H1 (cell line): ENCODE data around the gene ZBTB40.

ENCODE experiments used
- CBX5 ChIP-seq: fragments of 300-800, 300-1000 bp; sonication (generic); IDR thresholded peaks from 2 replicates; pipeline ENCODE4 v1.7.1; 2016; ENCODE audit warnings: antibody characterized with exemption, low read length, low read depth
- CHD1 ChIP-seq: IDR thresholded peaks from 2 replicates; pipeline ENCODE4 v1.6.1; 2012; ENCODE audit warnings: low read depth, low read length, improper control_type of control experiment
- JUN ChIP-seq: IDR thresholded peaks from 2 replicates; pipeline ENCODE4 v1.6.1; 2011; ENCODE audit warnings: low read depth, mild to moderate bottlenecking, improper control_type of control experiment, low read length
- POLR2A ChIP-seq, 2 experiments: IDR thresholded peaks; 1 replicate in 1 of 2; 2 replicates in 1 of 2; pipeline ENCODE4 v1.6.1; 2011; ENCODE audit warnings: low read depth in 2 of 2, low read length in 2 of 2, mild to moderate bottlenecking in 2 of 2; ENCODE audit errors: control extremely low read depth in 1 of 2
- POLR2AphosphoS5 ChIP-seq: IDR thresholded peaks from 2 replicates; pipeline ENCODE4 v1.6.1; 2011; ENCODE audit warnings: low read depth, low read length
- RAD21 ChIP-seq, 2 experiments: IDR thresholded peaks in 1 of 2; conservative IDR thresholded peaks in 1 of 2; 2 replicates each; pipeline ENCODE4 v1.6.1; 2011; ENCODE audit warnings: low read depth in 2 of 2, low read length in 2 of 2, improper control_type of control experiment in 1 of 2, inconsistent platforms in 1 of 2, mild to moderate bottlenecking in 1 of 2, moderate library complexity in 1 of 2
- RNF2 ChIP-seq: fragments of 200-900, 300-1000 bp; sonication (generic); IDR thresholded peaks from 2 replicates; pipeline ENCODE4 v1.7.1; 2016; ENCODE audit warnings: borderline replicate concordance, low read depth, mild to moderate bottlenecking, antibody characterized with exemption, low read length; ENCODE audit not compliant: poor library complexity, severe bottlenecking; ENCODE audit errors: missing control alignments
- SP1 ChIP-seq: IDR thresholded peaks from 2 replicates; pipeline ENCODE4 v1.6.1; 2011; ENCODE audit warnings: low read depth, low read length
- SP4 ChIP-seq: IDR thresholded peaks from 2 replicates; pipeline ENCODE4 v1.6.1; 2012; ENCODE audit warnings: low read length, inconsistent platforms
- SRF ChIP-seq: IDR thresholded peaks from 2 replicates; pipeline ENCODE4 v1.6.1; 2011; ENCODE audit warnings: mild to moderate bottlenecking, low read depth, low read length, moderate library complexity
- ZNF274 ChIP-seq: IDR thresholded peaks from 2 replicates; pipeline ENCODE4 v1.7.0; 2012; ENCODE audit warnings: low read length, borderline replicate concordance; ENCODE audit errors: extremely low read depth
- TF ChIP-seq, protein P1 (sequence below), 3 experiments: IDR thresholded peaks; 1 replicate in 2 of 3; 2 replicates in 1 of 3; pipeline versions ENCODE4 v1.5.1 to v1.6.1; 2011; ENCODE audit warnings: low read length in 3 of 3, mild to moderate bottlenecking in 3 of 3, inconsistent platforms in 2 of 3, low read depth in 1 of 3, moderate library complexity in 1 of 3; ENCODE audit not compliant: insufficient read depth in 1 of 3; ENCODE audit errors: control extremely low read depth in 1 of 3
- TF ChIP-seq, protein P2 (sequence below): IDR thresholded peaks from 2 replicates; pipeline ENCODE4 v1.6.1; 2012; ENCODE audit warnings: inconsistent platforms
- TF ChIP-seq, protein P3 (sequence below): IDR thresholded peaks from 2 replicates; pipeline ENCODE4 v1.6.1; 2011; ENCODE audit warnings: low read length, improper control_type of control experiment

DNA sequence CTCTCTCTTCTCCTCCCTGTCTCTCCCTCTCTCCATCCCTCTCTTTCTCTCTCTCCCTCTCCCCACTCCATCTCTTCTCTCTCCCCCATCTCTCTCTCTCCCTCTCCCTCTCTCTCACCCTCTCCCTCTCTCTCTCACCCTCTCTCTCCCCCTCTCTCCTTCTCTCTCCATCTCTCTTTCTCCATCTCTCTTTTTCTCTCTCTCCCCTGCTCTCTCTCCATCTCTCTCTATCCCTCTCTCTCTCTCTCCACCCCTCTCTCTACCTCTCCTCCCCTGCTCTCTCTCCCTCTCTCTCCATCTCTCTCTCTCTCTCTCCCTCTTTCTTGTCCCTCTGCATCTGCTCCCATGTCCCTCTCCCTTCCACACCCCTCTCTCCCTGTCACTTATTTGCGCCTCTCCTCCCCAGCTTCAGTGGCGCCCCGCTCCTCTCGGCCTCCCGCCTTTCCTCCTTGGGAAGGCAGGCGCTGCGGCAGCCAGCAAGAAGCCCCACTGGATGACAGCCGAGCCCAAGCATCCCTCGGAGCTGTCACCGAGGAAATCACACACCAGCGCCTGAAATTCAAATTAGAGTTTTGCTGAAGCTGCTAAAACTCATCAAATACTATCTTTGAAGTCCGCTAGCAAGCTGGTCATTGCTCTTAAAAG is 96.3 kb downstream of the ZBTB40 start:
- no peak for TF ChIP-seq JUN
- TF ChIP-seq CBX5 = no peak
- no peak for TF ChIP-seq POLR2A (IDR thresholded peaks at IDR 0.05; ENCODE audit: control extremely low read depth in 1 of 2, low read depth in 2 of 2, low read length in 2 of 2)
- TF ChIP-seq, protein P1, sequence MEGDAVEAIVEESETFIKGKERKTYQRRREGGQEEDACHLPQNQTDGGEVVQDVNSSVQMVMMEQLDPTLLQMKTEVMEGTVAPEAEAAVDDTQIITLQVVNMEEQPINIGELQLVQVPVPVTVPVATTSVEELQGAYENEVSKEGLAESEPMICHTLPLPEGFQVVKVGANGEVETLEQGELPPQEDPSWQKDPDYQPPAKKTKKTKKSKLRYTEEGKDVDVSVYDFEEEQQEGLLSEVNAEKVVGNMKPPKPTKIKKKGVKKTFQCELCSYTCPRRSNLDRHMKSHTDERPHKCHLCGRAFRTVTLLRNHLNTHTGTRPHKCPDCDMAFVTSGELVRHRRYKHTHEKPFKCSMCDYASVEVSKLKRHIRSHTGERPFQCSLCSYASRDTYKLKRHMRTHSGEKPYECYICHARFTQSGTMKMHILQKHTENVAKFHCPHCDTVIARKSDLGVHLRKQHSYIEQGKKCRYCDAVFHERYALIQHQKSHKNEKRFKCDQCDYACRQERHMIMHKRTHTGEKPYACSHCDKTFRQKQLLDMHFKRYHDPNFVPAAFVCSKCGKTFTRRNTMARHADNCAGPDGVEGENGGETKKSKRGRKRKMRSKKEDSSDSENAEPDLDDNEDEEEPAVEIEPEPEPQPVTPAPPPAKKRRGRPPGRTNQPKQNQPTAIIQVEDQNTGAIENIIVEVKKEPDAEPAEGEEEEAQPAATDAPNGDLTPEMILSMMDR (IDR thresholded peaks at IDR 0.05; ENCODE audit: control extremely low read depth in 1 of 3, insufficient read depth in 1 of 3, low read depth in 1 of 3, low read length in 3 of 3) = no peak
- TF ChIP-seq ZNF274 = no peak
- no peak for TF ChIP-seq SP4
- TF ChIP-seq, protein P2, sequence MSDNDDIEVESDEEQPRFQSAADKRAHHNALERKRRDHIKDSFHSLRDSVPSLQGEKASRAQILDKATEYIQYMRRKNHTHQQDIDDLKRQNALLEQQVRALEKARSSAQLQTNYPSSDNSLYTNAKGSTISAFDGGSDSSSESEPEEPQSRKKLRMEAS = no peak
- no peak for TF ChIP-seq POLR2AphosphoS5
- TF ChIP-seq SP1 = no peak
- TF ChIP-seq, protein P3, sequence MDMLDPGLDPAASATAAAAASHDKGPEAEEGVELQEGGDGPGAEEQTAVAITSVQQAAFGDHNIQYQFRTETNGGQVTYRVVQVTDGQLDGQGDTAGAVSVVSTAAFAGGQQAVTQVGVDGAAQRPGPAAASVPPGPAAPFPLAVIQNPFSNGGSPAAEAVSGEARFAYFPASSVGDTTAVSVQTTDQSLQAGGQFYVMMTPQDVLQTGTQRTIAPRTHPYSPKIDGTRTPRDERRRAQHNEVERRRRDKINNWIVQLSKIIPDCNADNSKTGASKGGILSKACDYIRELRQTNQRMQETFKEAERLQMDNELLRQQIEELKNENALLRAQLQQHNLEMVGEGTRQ = no peak
- TF ChIP-seq RAD21 (IDR thresholded peaks at IDR 0.05 in 1 of 2, conservative IDR thresholded peaks at IDR 0.05 in 1 of 2; ENCODE audit: low read depth in 2 of 2, low read length in 2 of 2) = no peak
- no peak for TF ChIP-seq SRF
- no peak for TF ChIP-seq CHD1
- no peak for TF ChIP-seq RNF2
